A673 (cell line): ENCODE measurements around the gene KDM4E. TPM values are rescaled to one million over a fixed set of nuclear protein-coding genes. Genes with fewer than 3 reads are reported as not detected.

ENCODE experiments used
- BruUV-seq: library from RNA; stranded (reverse); fragments of 400-500 nt; replicated peaks from 2 replicates; lab custom pipeline; 2021; lab: Mats Ljungman, UMichigan
- CTCF ChIA-PET: fragments of 300-600 bp; sonication (Branson Sonifier 250); formaldehyde crosslinking; loops from one replicate; lab custom pipeline; 2022; ENCODE audit warnings: antibody characterized with exemption; lab: Charles Lee
- POLR2A ChIA-PET: fragments of 300-600 bp; sonication (Branson Sonifier 250); formaldehyde crosslinking; loops from one replicate; lab custom pipeline; 2022; ENCODE audit warnings: antibody characterized with exemption; ENCODE audit not compliant: low non-redundant PET; lab: Charles Lee
- DNase-seq: peaks from one replicate; pipeline ENCODE4 v3.0.0-alpha.2; 2015; ENCODE audit warnings: low spot score
- H3K27ac ChIP-seq: fragments of 200-600 bp; sonication (generic); 2 replicates; pipeline ENCODE4 v1.5.1; 2016; ENCODE audit warnings: mixed run types, low read depth, mild to moderate bottlenecking, mixed read lengths, antibody characterized with exemption, low read length; ENCODE audit not compliant: poor library complexity, severe bottlenecking
- H3K27me3 ChIP-seq: fragments of 200-600 bp; sonication (generic); replicated peaks from 2 replicates; pipeline ENCODE4 v1.6.1; 2017; ENCODE audit warnings: mixed run types, low read depth, mild to moderate bottlenecking, mixed read lengths, antibody characterized with exemption, low read length; ENCODE audit not compliant: insufficient read depth, poor library complexity
- H3K36me3 ChIP-seq: fragments of 200-600 bp; sonication (generic); 2 replicates; pipeline ENCODE4 v1.6.1; 2016; ENCODE audit warnings: mixed run types, mild to moderate bottlenecking, mixed read lengths, antibody characterized with exemption, low read length; ENCODE audit not compliant: insufficient read depth, poor library complexity, severe bottlenecking
- H3K4me1 ChIP-seq: fragments of 200-600 bp; sonication (generic); 2 replicates; pipeline ENCODE4 v1.6.1; 2017; ENCODE audit warnings: mixed run types, mild to moderate bottlenecking, mixed read lengths, antibody characterized with exemption, low read length; ENCODE audit not compliant: insufficient read depth, poor library complexity, severe bottlenecking
- H3K4me3 ChIP-seq: fragments of 200-600 bp; sonication (generic); 2 replicates; pipeline ENCODE4 v1.5.1; 2016; ENCODE audit warnings: low read depth, mixed run types, mild to moderate bottlenecking, mixed read lengths, low read length; ENCODE audit not compliant: poor library complexity, severe bottlenecking
- H3K9me3 ChIP-seq: fragments of 200-600 bp; sonication (generic); 2 replicates; pipeline ENCODE4 v1.6.1; 2016; ENCODE audit warnings: mixed run types, low read depth, mild to moderate bottlenecking, mixed read lengths, antibody characterized with exemption, low read length; ENCODE audit not compliant: poor library complexity, severe bottlenecking
- CTCF ChIP-seq: fragments of 300-800, 200-600 bp; sonication (generic); conservative IDR thresholded peaks from 2 replicates; pipeline ENCODE4 v1.5.1; 2017; ENCODE audit warnings: low read depth, mild to moderate bottlenecking, antibody characterized with exemption, low read length, moderate library complexity, mixed read lengths
- EZH2 ChIP-seq: fragments of 200-600 bp; sonication (generic); IDR thresholded peaks from 2 replicates; pipeline ENCODE4 v1.6.1; 2017; ENCODE audit warnings: borderline replicate concordance, low read depth, mild to moderate bottlenecking, mixed read lengths, antibody characterized with exemption, low read length; ENCODE audit not compliant: poor library complexity, severe bottlenecking
- intact Hi-C: fragments of 100-400 bp; cut with micrococcal nuclease; formaldehyde crosslinking; loops from one replicate; pipeline ENCODE4 v1.10.0; 2022; ENCODE audit not compliant: unreplicated experiment
- total RNA-seq: library from RNA; stranded (reverse); gene quantifications from 2 replicates; pipeline ENCODE4 v1.2.3, GENCODE V29; 2021

The KDM4E gene
- total RNA-seq, 1 experiment from 2014 or later = not detected

GRCh38 chr11:94988748-94989147, 36.3 kb upstream of the KDM4E start:
- H3K4me1 ChIP-seq = no peaks in the 10 kb centered on the region
- TF ChIP-seq CTCF = no peak
- no peak for TF ChIP-seq EZH2
- no peaks in the 10 kb centered on the region for H3K36me3 ChIP-seq
- BruUV-seq = no TSS peak
- no peak overlapping the region for H3K27ac ChIP-seq
- ChIA-PET CTCF (no interaction called here), POLR2A (no interaction called here)
- H3K27me3 ChIP-seq = peaks cover 9% of the 10 kb centered on the region
- no peaks in the 10 kb centered on the region for H3K9me3 ChIP-seq
- DNase-seq = no peak
- intact Hi-C loops = no loop called here
- H3K4me3 ChIP-seq = no peak overlapping the region

- TF ChIP-seq CTCF (no peak), EZH2 (no peak)
- ChIA-PET CTCF (no interaction called here), POLR2A (interaction anchor here (0.6 kb wide), 1 partner anchor 16 kb away, joined by 3 read pairs; no protein-coding TSS in a partner anchor)
- no peaks in the 10 kb centered on the region for H3K36me3 ChIP-seq
- H3K27me3 ChIP-seq = peaks cover 12% of the 10 kb centered on the region
- no TSS peak for BruUV-seq
- intact Hi-C loops = no loop called here
- DNase-seq = no peak
- H3K4me3 ChIP-seq = no peak overlapping the region
- no peaks in the 10 kb centered on the region for H3K9me3 ChIP-seq
- no peak overlapping the region for H3K27ac ChIP-seq
- H3K4me1 ChIP-seq = no peaks in the 10 kb centered on the region
Observed at GRCh38 chr11:94993400-94993943, 31.6 kb upstream of the KDM4E start.

GRCh38 chr11:94997437-94997836, 27.6 kb upstream of the KDM4E start:
- BruUV-seq = no TSS peak
- POLR2A ChIA-PET = interaction anchor here (0.7 kb wide), 1 partner anchor 553 kb away, joined by 3 read pairs; no protein-coding TSS in a partner anchor
- Histone ChIP-seq H3K9me3 (no peaks in the 10 kb centered on the region), H3K4me1 (no peaks in the 10 kb centered on the region), H3K27ac (no peak overlapping the region), H3K27me3 (peaks cover 3% of the 10 kb centered on the region), H3K4me3 (no peak overlapping the region), H3K36me3 (no peaks in the 10 kb centered on the region)
- CTCF ChIA-PET = no interaction called here
- TF ChIP-seq EZH2 = no peak
- TF ChIP-seq CTCF = peak; percentile 30; the same call in 1 of the 2 replicates
- intact Hi-C loops = no loop called here
- no peak for DNase-seq
